Mesenteric fat pad (tissue), 1 donor: ENCODE results near the gene CWC22. TPM values are rescaled to one million over a fixed set of nuclear protein-coding genes. Genes with fewer than 3 reads are reported as not detected.
"Not testable (repeated sequence)": the region's sequence is repeated elsewhere in the genome, so short reads cannot be mapped to it uniquely, and the experiment has no call there.

Experiments
- DNase-seq: peaks from one replicate; pipeline ENCODE4 v3.0.0-alpha.2; 2020; ENCODE audit warnings: low spot score
- total RNA-seq: library from RNA; stranded (reverse); fragmentation: NEBNext Ultra II Directional; extraction: Animal tissue kit (Norgen Biotek cat#: 25700); gene quantifications from one replicate; pipeline ENCODE4 v1.2.1, GENCODE V29; 2021
- donor health status: DM: yes; HTN: yes; CAD: no.

CWC22 gene
- total RNA-seq, 1 donor from 2014 or later: 16.6 TPM

DNA sequence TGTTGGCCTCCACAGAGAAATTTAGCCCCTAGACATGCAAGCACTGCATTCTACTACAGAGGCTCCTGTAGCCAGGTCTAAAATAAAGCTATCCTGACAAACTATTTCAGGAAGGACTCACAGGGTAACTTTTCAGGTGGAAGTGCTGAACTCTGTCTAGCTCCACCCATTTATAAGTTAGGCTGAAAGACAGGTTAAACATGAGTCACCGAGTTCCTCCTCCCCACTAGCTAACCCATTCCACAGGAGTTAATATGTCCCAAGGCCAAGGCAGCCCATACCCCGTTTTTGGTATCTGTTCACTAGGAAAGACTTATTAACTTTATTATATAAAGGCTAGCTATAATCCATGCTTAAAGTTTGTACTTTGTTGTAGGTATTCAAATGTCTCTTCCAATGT, 3.5 kb downstream of the CWC22 start:
- DNase-seq: no peak

DNA sequence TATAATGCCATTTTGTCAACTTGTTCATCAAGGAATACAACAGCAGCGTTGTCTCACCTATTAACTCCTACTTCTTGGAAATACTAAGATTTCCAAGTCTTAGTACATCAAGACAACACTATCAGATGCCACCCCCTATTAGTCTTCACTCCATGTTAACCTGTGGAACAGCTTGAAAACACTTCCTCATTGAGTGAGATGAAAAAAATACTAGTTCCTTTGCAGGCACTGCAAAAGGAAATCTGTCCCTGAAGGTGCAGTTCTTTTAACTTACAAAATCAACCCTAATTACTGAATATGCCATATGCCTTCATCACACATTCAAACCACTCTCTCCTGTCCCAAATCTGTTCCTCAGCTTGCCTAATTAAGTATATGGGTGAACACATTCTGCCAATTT, 4.0 kb downstream of the CWC22 start:
- DNase-seq: no peak

GRCh38 chr2:180002198-180002770, 4.8 kb downstream of the CWC22 start:
- no peak for DNase-seq

- DNase-seq: no peak
These were observed 5.4 kb downstream of the CWC22 start for GRCh38 chr2:180001726-180002125.

DNA sequence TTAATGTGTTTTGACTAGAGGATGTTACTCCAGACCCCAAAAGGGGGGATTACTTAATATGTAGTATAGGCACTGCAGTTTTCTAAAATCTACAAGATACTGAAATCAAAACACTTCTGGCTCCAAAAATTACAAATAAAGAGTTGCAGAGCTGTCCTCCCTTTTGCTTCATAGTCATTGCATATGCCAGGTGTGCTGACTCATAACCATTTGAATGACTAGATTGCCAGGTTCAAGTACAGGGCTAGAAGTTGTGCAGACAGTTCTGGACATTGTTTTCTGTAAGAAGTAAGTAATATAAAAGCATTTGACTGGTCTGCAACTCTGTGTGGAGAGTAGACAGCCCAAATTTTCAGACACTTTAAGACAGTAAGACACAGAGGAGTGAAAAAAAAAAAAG, 6.7 kb downstream of the CWC22 start:
- DNase-seq: no peak

DNA sequence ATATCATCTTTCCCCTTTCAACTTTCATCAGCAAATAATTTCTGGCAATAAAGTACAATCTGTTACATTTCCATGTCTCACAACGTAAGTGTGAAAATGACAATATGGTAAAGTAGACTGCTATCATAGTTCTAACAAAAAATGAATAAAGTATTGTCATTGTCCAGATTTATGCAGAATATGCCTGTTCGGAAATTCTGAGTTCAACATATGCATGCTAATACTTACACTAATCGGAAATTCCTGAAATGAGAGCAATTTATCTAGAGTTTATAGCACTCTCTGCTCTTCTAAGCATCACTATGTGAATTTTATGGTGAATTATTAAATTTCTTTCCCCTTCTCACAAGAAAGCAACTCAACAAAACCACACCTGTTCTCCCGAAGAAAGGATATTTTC, 8.1 kb downstream of the CWC22 start:
- DNase-seq: no peak

DNA sequence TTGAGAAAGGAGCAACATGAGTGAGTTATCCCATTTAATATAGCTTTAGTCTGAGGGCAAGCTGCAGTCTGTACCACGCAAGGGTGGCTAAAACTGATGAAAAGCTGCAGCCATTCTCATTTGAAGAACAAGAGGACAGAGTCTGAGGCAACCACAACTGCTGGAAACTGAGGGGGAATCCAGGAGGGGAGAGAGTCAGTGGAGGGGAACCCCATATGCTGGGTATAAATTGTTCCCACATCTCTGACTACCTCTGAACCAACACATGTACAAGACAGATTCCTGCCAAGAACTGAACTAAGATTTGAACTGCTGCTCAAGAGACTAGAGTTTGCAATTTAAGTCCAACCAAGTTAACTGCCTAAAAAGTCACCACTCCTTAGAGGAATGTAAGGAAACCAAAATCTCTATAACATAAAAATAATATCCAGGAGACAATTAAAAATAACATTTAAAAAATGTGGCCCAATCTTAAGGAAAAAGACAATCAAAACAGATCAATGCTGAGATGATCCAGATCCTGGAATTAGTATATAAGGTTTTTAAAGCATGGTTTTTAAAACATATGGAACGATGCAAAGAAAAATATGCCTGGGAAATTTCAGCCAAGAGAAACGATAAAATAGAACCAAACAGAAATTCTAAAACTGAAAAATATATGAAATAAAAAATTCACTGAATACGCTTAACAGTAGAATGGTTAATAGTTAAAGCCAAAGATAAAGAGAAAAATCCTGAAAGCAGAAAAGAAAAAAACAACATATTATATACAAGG, 11.2 kb downstream of the CWC22 start:
- DNase-seq: no peak

DNA sequence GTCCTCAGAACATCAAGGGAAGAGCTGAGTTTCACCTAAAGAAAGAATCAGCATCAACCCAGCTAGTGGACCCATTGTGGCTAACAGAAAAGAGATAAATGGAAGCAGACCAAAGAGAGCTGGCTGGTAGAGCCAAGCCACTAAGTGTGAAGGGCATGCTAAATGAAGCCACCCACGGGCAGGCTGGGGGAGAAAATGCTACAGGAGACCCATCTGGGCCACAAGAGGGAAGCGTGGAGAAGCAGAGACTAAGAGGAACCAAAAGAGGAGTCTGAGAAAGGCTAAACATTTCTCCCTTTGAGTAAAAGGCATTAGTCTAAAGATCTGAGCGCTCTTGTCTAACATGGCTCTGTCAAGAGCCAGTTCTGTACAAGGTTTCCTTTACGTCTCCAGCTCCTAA, 15.8 kb downstream of the CWC22 start:
- DNase-seq: no peak

DNA sequence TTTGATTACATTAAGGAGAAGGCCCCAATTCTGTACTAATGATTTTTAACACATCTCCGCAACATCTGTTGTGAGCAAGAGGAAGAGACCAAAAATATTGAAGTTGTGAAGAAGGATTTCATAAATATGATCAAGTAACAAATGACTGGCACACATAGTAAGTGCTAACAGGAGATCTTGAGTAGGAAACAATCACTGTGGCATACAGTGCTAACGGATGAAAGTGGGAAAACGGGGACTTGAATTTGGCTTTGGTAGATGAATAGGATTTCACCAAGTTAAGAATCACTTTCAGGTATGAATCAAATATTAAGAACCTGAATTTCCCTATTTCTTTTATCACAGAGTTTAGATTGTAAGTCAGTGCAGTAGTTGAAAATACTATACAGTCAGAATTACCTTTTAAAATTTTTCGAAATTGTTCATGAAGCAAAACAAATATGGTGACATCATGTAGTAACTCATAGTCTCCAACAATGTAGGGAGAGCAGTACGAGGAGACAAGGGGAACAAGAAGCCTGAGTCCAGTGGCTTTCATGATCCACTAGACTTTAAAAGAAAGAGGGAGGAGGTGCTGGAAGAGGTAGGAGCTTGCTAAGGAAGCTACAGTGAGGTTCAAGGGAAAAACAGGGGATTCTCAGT, 16.3 kb downstream of the CWC22 start:
- no peak for DNase-seq

- no peak for DNase-seq
These were observed 19.2 kb downstream of the CWC22 start for GRCh38 chr2:179987916-179988315.

- DNase-seq: no peak
These were observed 21.8 kb downstream of the CWC22 start for GRCh38 chr2:179985163-179985820.

GRCh38 chr2:179983250-179983932, 23.7 kb downstream of the CWC22 start:
- no peak for DNase-seq

DNA sequence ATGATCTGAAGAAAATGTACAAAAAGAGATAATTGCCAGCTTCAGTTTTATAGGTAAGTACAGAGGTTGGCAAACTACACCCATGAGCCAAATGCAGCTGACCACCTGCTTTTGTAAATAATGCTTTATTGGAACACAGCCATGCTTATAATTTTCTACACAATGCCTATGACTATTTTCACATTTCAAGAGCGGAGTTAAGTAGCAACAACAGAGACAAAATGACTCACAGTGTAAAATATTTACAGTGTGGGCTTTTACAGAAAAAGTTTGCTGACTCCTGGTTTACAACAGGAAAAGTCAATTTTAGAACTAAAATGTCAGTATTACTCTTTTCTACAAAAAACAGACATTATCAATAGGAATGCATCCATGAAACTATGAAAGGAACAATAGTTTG, 26.0 kb downstream of the CWC22 start:
- DNase-seq: no peak

GRCh38 chr2:179974761-179975160, 32.3 kb downstream of the CWC22 start:
- no peak for DNase-seq

GRCh38 chr2:179966778-179967394, 40.2 kb downstream of the CWC22 start:
- no peak for DNase-seq

DNA sequence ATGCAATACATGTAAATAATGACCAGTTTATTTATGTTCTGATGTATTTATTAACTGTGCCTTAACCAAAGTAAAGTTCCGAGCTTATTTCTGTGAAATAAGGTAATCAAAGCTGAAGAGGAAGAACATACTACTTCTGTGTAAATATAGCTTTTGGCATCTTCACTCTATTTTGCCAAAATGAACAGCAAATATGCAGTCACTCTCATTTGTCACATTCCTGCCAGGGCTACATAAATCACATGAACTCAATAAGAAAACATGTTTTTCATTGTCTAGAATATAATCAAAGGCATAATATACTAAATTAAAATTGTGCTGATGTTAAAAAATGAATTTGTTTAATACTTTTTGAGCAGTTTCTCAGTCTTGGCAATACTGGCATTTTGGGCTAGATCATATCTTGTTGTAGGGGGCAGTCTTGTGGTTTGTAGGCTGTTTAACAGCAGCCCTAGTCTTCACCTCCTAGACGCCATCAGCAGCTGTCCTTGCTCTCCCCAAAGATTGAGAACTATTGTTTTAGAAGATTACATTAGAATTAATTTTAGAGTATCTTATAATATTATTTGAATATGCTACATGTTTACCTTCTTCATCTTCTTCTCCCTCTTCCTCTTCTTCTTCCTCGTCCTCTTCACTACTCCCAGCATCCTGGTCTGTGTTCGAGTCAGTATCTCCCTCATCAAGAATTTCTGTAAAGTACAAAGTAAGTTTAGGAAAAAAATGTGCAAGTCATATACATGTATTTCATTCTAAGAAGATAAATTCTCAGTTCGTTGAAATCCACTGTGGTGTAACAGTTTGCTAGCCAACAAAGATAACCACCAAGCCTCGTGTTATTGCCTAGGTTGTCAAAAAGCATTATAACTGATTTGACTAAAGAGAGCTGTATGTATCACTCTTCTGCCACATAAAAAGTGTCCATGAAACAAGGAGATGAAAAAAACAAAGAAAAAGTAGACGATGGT, 41.5 kb downstream of the CWC22 start:
- DNase-seq: no peak

- no peak for DNase-seq
These were observed 43.5 kb downstream of the CWC22 start for GRCh38 chr2:179963626-179964025.

DNA sequence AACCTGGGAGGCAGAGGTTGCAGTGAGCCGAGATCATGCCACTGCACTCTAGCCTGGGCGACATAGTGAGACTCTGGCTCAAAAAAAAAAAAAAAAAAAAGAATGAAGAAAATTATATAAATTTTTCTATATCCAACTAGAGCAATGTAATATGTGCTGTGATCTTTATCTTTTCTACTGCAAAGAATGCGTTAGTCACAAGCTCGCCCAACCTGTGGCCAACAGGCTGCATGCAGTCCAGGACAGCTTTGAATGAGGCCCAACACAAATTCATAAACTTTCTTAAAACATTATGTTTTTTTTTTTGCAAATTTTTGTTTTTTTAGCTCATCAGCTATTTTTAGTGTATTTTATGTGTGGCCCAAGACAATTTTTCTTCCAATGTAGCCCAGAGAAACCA, 48.8 kb downstream of the CWC22 start:
- not testable (repeated sequence) for DNase-seq

DNA sequence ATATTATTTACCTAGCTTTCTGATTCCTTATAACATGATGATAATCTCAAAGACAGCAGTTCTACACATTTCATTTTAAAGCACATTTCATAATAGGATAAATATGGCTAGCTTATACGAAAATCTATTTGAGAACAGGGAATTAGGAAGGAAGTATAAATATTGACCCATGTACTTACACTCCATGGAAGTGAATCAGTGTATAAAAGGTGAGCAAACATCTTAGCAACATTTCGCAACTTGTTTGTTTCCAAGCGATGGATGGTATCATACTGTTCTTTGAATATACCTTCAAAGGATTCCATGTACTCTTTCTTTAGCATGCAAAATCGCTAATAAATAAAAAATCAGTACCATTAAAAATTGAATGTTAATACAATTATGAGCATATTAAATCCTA, 53.1 kb downstream of the CWC22 start:
- no peak for DNase-seq

DNA sequence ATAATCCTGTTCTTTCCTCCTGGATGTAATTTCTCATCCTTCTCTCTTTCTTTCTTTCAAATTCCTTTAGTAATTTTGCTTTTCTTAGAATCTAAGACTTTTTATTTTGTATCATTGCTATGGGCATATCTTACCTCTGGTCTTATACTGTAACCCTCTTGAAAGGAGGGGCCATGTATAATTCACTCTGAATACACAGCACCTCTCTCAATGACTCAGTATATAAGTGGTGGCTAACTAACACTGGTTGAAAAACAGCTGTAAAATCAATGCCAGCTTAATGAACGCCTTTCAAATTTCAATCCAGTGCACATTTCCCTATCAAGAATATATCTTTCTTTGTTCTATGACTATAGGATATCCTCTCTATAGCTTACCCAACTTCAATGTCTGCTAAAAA, 53.7 kb downstream of the CWC22 start:
- DNase-seq: no peak
